ENCODE measurements around the gene A2M. TPM values are rescaled to one million over a fixed set of nuclear protein-coding genes. Genes with fewer than 3 reads are reported as not detected.

A2M gene
- total and polyA plus RNA-seq, 2 experiments from 2014 or later: 0.92 TPM; not detected in 1

- no peak for ATAC-seq
- no peak overlapping the region for H2AFZ ChIP-seq
- H3F3A ChIP-seq (replicated peaks; ENCODE audit: low read depth): no peaks in the 10 kb centered on the region
- peaks cover 6% of the 10 kb centered on the region for H3K27me3 Mint-ChIP-seq (ENCODE audit: insufficient read depth, low read depth, poor library complexity)
- no peak overlapping the region for H3K27ac ChIP-seq (ENCODE audit: low read depth)
- no peaks in the 10 kb centered on the region for H3K4me1 ChIP-seq (ENCODE audit: insufficient read depth)
- no peaks in the 10 kb centered on the region for H3K4me1 Mint-ChIP-seq
- no peak for DNase-seq (ENCODE audit: low spot score)
- H4K20me1 ChIP-seq (replicated peaks; ENCODE audit: insufficient read depth): no peaks in the 10 kb centered on the region
- no peaks in the 10 kb centered on the region for H3K79me2 ChIP-seq (replicated peaks; ENCODE audit: insufficient read depth)
- H3K27ac Mint-ChIP-seq: no peak overlapping the region
- peaks cover 61% of the 10 kb centered on the region for H3K9me3 Mint-ChIP-seq
- H3K36me3 ChIP-seq (ENCODE audit: insufficient read depth): no peaks in the 10 kb centered on the region; the same call in 1 of the 2 replicates
- no peak overlapping the region for H3K4me2 ChIP-seq
- TF ChIP-seq JUNB (IDR thresholded peaks at IDR 0.05; ENCODE audit: unreplicated experiment): no peak
- no peak for TF ChIP-seq EZH2 (IDR thresholded peaks at IDR 0.05; ENCODE audit: low read depth, unreplicated experiment)
- no peak for TF ChIP-seq NANOG (IDR thresholded peaks at IDR 0.05; ENCODE audit: borderline replicate concordance)
- TF ChIP-seq EZH2phosphoT487 (IDR thresholded peaks at IDR 0.05; ENCODE audit: unreplicated experiment): no peak
- no peak for TF ChIP-seq ZNF114 (CRISPR knock-in tag; IDR thresholded peaks at IDR 0.05)
- TF ChIP-seq, protein P1, sequence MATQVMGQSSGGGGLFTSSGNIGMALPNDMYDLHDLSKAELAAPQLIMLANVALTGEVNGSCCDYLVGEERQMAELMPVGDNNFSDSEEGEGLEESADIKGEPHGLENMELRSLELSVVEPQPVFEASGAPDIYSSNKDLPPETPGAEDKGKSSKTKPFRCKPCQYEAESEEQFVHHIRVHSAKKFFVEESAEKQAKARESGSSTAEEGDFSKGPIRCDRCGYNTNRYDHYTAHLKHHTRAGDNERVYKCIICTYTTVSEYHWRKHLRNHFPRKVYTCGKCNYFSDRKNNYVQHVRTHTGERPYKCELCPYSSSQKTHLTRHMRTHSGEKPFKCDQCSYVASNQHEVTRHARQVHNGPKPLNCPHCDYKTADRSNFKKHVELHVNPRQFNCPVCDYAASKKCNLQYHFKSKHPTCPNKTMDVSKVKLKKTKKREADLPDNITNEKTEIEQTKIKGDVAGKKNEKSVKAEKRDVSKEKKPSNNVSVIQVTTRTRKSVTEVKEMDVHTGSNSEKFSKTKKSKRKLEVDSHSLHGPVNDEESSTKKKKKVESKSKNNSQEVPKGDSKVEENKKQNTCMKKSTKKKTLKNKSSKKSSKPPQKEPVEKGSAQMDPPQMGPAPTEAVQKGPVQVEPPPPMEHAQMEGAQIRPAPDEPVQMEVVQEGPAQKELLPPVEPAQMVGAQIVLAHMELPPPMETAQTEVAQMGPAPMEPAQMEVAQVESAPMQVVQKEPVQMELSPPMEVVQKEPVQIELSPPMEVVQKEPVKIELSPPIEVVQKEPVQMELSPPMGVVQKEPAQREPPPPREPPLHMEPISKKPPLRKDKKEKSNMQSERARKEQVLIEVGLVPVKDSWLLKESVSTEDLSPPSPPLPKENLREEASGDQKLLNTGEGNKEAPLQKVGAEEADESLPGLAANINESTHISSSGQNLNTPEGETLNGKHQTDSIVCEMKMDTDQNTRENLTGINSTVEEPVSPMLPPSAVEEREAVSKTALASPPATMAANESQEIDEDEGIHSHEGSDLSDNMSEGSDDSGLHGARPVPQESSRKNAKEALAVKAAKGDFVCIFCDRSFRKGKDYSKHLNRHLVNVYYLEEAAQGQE (IDR thresholded peaks at IDR 0.05; ENCODE audit: unreplicated experiment): no peak
- TF ChIP-seq, protein P2, sequence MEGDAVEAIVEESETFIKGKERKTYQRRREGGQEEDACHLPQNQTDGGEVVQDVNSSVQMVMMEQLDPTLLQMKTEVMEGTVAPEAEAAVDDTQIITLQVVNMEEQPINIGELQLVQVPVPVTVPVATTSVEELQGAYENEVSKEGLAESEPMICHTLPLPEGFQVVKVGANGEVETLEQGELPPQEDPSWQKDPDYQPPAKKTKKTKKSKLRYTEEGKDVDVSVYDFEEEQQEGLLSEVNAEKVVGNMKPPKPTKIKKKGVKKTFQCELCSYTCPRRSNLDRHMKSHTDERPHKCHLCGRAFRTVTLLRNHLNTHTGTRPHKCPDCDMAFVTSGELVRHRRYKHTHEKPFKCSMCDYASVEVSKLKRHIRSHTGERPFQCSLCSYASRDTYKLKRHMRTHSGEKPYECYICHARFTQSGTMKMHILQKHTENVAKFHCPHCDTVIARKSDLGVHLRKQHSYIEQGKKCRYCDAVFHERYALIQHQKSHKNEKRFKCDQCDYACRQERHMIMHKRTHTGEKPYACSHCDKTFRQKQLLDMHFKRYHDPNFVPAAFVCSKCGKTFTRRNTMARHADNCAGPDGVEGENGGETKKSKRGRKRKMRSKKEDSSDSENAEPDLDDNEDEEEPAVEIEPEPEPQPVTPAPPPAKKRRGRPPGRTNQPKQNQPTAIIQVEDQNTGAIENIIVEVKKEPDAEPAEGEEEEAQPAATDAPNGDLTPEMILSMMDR (conservative IDR thresholded peaks at IDR 0.05; ENCODE audit: low read depth in 2 of 2): no peak
- no peak for TF ChIP-seq ZNF462 (CRISPR knock-in tag; IDR thresholded peaks at IDR 0.05)
- TF ChIP-seq CREB1 (CRISPR knock-in tag; IDR thresholded peaks at IDR 0.05; ENCODE audit: low read depth): no peak
- TF ChIP-seq, protein P3, sequence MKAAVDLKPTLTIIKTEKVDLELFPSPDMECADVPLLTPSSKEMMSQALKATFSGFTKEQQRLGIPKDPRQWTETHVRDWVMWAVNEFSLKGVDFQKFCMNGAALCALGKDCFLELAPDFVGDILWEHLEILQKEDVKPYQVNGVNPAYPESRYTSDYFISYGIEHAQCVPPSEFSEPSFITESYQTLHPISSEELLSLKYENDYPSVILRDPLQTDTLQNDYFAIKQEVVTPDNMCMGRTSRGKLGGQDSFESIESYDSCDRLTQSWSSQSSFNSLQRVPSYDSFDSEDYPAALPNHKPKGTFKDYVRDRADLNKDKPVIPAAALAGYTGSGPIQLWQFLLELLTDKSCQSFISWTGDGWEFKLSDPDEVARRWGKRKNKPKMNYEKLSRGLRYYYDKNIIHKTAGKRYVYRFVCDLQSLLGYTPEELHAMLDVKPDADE (IDR thresholded peaks at IDR 0.05): no peak
- TF ChIP-seq STAT1 (IDR thresholded peaks at IDR 0.05; ENCODE audit: unreplicated experiment): no peak
- TF ChIP-seq POLR2AphosphoS5 (IDR thresholded peaks at IDR 0.05; ENCODE audit: low read depth): no peak
- no peak for TF ChIP-seq ZNF331 (CRISPR knock-in tag; IDR thresholded peaks at IDR 0.05; ENCODE audit: low read depth)
- peaks cover 35% of the 10 kb centered on the region for H3K36me3 Mint-ChIP-seq (ENCODE audit: low read depth)
- H3K9me2 ChIP-seq (ENCODE audit: insufficient read depth): no peaks in the 10 kb centered on the region
- no peak overlapping the region for H3K4me3 Mint-ChIP-seq
- H3K27me3 ChIP-seq (ENCODE audit: insufficient read depth): no peaks in the 10 kb centered on the region
- H3K4me3 ChIP-seq: no peak overlapping the region
Observed at GRCh38 chr12:9143929-9144729, 28.4 kb upstream of the A2M start.

All from GM23338 (cell line).